ENCODE data around the gene PIGH. TPM values are rescaled to one million over a fixed set of nuclear protein-coding genes. Genes with fewer than 3 reads are reported as not detected.

Gene PIGH
- total RNA-seq, 4 donors from 2014 or later = 18.9 to 41.9 (median 27.7) TPM

DNA sequence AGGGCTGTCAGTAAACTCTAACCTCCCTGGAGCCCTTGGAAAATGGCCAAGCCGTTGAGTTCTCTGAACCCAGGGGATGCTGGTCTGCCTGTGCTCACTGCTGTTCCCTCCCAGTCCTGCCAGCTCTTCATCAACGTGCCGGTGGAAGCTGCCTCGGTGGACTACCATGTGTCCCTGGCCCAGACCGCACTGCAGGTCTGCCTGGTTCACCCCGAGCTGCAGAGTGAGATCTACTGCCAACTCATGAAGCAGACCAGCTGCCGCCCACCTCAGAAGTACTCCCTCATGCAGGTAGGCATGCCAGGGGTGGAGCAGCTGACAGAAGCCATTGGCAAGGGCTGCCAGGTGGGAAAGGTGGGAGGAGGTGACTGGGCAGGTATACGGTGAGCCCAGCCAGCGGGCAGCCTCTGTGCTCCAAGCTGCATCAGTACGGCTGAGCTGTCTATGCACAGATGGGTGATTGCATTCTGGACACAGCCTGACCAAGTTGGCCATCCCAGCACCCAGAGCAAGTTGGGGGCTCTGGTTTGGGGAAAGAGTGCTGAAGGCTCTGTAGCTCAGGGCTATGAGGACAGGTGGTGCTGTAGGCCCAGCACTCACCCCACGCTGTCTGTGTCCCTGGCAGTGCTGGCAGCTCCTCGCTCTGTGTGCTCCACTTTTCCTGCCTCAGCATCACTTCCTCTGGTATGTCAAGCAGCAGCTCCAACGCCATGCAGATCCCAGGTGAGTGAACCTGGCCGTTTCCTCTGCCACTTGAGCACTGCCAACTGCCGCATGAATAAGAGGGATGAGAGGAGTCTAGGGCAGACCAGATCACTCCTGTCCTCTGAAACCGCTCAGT is 21.9 kb downstream of the PIGH start:
- Histone ChIP-seq H3K36me3 (peaks cover 0 to 9% (median 0%) of the 10 kb centered on the region in 4 donors), H3K27me3 (no peaks in the 10 kb centered on the region), H3K27ac (no peak overlapping the region), H3K4me3 (no peak overlapping the region), H3K4me1 (no peaks in the 10 kb centered on the region), H3K9me3 (no peaks in the 10 kb centered on the region)
- in situ Hi-C loops (cut with MboI; ENCODE audit: low pct_ligation_motif_present in 1 of 4, low pct_unique_long_range_greater_than_20kb in 1 of 4, low sequenced_read_pairs in 3 of 4) (no loop called here), intact Hi-C loops (cut with DNase I; ENCODE audit: low total_unique reads) (no loop called here)
- TF ChIP-seq EP300 (IDR thresholded peaks at IDR 0.05; ENCODE audit: low read depth) = no peak
- no peak for TF ChIP-seq POLR2AphosphoS5 (IDR thresholded peaks at IDR 0.05)
- no peak for TF ChIP-seq POLR2A (IDR thresholded peaks at IDR 0.05)
- TF ChIP-seq, protein P1, sequence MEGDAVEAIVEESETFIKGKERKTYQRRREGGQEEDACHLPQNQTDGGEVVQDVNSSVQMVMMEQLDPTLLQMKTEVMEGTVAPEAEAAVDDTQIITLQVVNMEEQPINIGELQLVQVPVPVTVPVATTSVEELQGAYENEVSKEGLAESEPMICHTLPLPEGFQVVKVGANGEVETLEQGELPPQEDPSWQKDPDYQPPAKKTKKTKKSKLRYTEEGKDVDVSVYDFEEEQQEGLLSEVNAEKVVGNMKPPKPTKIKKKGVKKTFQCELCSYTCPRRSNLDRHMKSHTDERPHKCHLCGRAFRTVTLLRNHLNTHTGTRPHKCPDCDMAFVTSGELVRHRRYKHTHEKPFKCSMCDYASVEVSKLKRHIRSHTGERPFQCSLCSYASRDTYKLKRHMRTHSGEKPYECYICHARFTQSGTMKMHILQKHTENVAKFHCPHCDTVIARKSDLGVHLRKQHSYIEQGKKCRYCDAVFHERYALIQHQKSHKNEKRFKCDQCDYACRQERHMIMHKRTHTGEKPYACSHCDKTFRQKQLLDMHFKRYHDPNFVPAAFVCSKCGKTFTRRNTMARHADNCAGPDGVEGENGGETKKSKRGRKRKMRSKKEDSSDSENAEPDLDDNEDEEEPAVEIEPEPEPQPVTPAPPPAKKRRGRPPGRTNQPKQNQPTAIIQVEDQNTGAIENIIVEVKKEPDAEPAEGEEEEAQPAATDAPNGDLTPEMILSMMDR (IDR thresholded peaks at IDR 0.05) = no peak
- WGBS, 2 donors (ENCODE audit: low coverage in 1 of 2) = 60 to 85% methylated on average over 1 to 16 of the region's 16 CpGs
- DNase-seq = no peak

DNA sequence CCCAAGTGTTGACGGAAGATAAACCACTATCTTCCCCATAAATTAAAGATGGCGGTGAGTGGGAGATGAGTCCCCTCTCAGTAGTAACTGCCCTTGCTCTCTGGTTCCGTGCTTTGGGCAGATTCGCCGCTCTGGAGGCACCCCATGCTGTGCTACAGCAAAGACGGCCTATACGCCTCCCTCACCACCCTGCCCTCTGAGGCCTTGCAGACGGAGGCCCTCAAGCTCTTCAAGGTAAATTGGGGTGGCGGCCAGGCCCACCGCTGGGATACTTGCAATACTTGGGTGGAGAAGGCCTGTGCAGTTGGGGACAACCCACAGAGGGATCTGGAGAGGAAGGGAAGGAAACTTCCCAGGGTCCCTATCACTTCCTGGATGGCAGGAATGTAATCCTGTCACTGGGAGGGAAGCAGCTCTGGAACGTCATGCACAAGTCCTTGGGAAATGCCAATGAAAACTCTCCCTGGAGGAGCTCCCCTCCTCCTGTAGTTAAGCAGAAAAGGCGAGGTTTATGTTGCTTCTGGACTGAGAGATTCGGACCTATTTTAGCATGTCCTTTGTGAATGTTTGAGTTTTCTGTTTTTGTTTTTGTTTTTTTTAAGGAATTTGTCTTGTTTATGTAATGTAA is 22.8 kb downstream of the PIGH start:
- DNase-seq = no peak
- H3K4me3 ChIP-seq = no peak overlapping the region
- TF ChIP-seq, protein P1 (IDR thresholded peaks at IDR 0.05) = no peak
- no peak for TF ChIP-seq POLR2A (IDR thresholded peaks at IDR 0.05)
- no peaks in the 10 kb centered on the region for H3K9me3 ChIP-seq
- H3K27ac ChIP-seq = no peak overlapping the region
- 74 to 83% methylated on average over 2 to 12 of the region's 13 CpGs for WGBS, 2 donors (ENCODE audit: low coverage in 1 of 2)
- no peaks in the 10 kb centered on the region for H3K4me1 ChIP-seq
- no peaks in the 10 kb centered on the region for H3K27me3 ChIP-seq
- peaks cover 0 to 9% (median 0%) of the 10 kb centered on the region in 4 donors for H3K36me3 ChIP-seq
- in situ Hi-C loops (cut with MboI; ENCODE audit: low pct_ligation_motif_present in 1 of 4, low pct_unique_long_range_greater_than_20kb in 1 of 4, low sequenced_read_pairs in 3 of 4) = no loop called here
- intact Hi-C loops (cut with DNase I; ENCODE audit: low total_unique reads) = no loop called here

DNA sequence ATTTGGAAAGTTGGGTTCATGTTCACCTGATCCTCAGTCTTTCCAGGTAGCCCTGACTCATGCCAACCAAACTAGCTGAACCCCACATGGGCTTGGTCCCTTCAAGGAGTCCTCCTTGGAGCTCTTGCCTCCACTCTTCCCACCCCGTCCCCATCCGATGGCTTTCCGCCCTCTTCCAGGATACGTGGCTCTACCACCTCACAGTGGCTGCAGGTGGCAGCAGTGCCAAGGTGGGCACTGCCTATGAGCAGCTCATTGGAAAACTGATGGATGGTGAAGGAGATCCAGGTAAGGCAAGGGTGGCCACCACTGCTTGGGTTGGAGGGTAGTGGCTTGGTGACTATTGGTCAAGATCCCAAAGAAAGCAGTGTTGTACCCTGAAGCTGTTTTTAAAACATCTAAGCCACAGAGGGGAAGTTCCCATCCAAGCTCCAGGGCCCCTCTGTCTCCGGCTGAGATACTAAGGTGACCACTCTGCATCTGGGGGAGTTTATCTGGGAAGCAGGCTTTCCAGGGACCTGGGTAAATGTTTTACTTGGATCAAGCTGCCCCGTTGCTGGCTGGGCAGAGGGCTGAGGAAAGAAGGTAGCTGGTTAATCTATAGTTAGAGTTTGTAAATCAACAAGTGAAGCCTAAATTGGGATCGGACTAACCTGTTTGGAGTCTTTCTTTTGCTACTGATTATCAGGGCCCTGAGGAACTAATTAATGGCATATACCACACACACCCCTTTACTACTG is 23.7 kb downstream of the PIGH start:
- Histone ChIP-seq H3K9me3 (no peaks in the 10 kb centered on the region), H3K27ac (no peak overlapping the region), H3K27me3 (no peaks in the 10 kb centered on the region), H3K36me3 (peaks cover 0 to 1% (median 0%) of the 10 kb centered on the region in 4 donors), H3K4me3 (no peak overlapping the region), H3K4me1 (no peaks in the 10 kb centered on the region)
- in situ Hi-C loops (cut with MboI; ENCODE audit: low pct_ligation_motif_present in 1 of 4, low pct_unique_long_range_greater_than_20kb in 1 of 4, low sequenced_read_pairs in 3 of 4) (no loop called here), intact Hi-C loops (cut with DNase I; ENCODE audit: low total_unique reads) (no loop called here)
- TF ChIP-seq POLR2AphosphoS5 (IDR thresholded peaks at IDR 0.05) (no peak), EP300 (IDR thresholded peaks at IDR 0.05; ENCODE audit: low read depth) (no peak), POLR2A (IDR thresholded peaks at IDR 0.05) (no peak)
- TF ChIP-seq, protein P1 (IDR thresholded peaks at IDR 0.05) = no peak
- 80 to 93% methylated on average over 1 to 7 of the region's 7 CpGs for WGBS, 2 donors (ENCODE audit: low coverage in 1 of 2)
- no peak for DNase-seq

DNA sequence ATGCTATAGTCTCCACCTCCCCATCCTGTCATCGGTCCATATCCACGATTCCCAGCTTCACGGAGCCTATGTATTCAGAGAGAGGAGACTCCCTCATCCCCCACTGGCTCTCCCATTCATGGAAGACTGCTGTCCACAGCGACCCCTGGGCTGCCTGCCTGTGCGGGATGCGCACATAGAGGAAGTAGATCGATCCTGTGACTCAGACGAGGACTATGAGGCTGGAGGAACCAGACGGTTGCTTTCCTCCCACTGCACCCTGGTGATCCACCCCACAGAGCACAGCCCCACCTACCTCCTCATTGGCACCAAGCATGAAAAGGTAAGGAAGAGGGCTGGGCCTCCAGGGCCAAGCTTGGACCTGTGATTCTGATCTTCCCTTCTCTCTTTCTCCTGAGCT is 24.4 kb downstream of the PIGH start:
- intact Hi-C loops (cut with DNase I; ENCODE audit: low total_unique reads) = no loop called here
- TF ChIP-seq POLR2AphosphoS5 (IDR thresholded peaks at IDR 0.05) (no peak), EP300 (IDR thresholded peaks at IDR 0.05; ENCODE audit: low read depth) (no peak), POLR2A (IDR thresholded peaks at IDR 0.05) (no peak)
- TF ChIP-seq, protein P1 (IDR thresholded peaks at IDR 0.05) = no peak
- Histone ChIP-seq H3K27ac (no peak overlapping the region), H3K27me3 (no peaks in the 10 kb centered on the region), H3K4me3 (no peak overlapping the region), H3K36me3 (no peaks in the 10 kb centered on the region), H3K4me1 (no peaks in the 10 kb centered on the region), H3K9me3 (no peaks in the 10 kb centered on the region)
- WGBS, 2 donors (ENCODE audit: low coverage in 1 of 2) = 78% methylated on average over 9 of the region's 9 CpGs; no CpG with 5 or more reads in 1 of the 2 donors
- DNase-seq = no peak
- in situ Hi-C loops (cut with MboI; ENCODE audit: low pct_ligation_motif_present in 1 of 4, low pct_unique_long_range_greater_than_20kb in 1 of 4, low sequenced_read_pairs in 3 of 4) = no loop called here

Measured in transverse colon (tissue), 4 donors.